WTC11 (cell line): ENCODE results near the gene TBC1D17.

Source experiments
- TF ChIP-seq, protein P1 (sequence below): fragments of 200-600 bp; IDR thresholded peaks from 2 replicates; pipeline ENCODE4 v1.8.0; 2022; ENCODE audit warnings: antibody characterized with exemption
- TF ChIP-seq, protein P2 (sequence below): sonication (generic); formaldehyde crosslinking; IDR thresholded peaks from 2 replicates; pipeline ENCODE4 v1.8.1; 2023; ENCODE audit warnings: mild to moderate bottlenecking, missing genetic modification reagents, borderline replicate concordance
- TF ChIP-seq, protein P3 (sequence below): sonication (generic); formaldehyde crosslinking; IDR thresholded peaks from 2 replicates; pipeline ENCODE4 v1.8.1; 2023; ENCODE audit warnings: mild to moderate bottlenecking, missing genetic modification reagents, moderate library complexity

GRCh38 chr19:49835562-49835961 is 41.9 kb upstream of the TBC1D17 start:
- TF ChIP-seq, protein P1, sequence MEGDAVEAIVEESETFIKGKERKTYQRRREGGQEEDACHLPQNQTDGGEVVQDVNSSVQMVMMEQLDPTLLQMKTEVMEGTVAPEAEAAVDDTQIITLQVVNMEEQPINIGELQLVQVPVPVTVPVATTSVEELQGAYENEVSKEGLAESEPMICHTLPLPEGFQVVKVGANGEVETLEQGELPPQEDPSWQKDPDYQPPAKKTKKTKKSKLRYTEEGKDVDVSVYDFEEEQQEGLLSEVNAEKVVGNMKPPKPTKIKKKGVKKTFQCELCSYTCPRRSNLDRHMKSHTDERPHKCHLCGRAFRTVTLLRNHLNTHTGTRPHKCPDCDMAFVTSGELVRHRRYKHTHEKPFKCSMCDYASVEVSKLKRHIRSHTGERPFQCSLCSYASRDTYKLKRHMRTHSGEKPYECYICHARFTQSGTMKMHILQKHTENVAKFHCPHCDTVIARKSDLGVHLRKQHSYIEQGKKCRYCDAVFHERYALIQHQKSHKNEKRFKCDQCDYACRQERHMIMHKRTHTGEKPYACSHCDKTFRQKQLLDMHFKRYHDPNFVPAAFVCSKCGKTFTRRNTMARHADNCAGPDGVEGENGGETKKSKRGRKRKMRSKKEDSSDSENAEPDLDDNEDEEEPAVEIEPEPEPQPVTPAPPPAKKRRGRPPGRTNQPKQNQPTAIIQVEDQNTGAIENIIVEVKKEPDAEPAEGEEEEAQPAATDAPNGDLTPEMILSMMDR = no peak
- TF ChIP-seq, protein P2, sequence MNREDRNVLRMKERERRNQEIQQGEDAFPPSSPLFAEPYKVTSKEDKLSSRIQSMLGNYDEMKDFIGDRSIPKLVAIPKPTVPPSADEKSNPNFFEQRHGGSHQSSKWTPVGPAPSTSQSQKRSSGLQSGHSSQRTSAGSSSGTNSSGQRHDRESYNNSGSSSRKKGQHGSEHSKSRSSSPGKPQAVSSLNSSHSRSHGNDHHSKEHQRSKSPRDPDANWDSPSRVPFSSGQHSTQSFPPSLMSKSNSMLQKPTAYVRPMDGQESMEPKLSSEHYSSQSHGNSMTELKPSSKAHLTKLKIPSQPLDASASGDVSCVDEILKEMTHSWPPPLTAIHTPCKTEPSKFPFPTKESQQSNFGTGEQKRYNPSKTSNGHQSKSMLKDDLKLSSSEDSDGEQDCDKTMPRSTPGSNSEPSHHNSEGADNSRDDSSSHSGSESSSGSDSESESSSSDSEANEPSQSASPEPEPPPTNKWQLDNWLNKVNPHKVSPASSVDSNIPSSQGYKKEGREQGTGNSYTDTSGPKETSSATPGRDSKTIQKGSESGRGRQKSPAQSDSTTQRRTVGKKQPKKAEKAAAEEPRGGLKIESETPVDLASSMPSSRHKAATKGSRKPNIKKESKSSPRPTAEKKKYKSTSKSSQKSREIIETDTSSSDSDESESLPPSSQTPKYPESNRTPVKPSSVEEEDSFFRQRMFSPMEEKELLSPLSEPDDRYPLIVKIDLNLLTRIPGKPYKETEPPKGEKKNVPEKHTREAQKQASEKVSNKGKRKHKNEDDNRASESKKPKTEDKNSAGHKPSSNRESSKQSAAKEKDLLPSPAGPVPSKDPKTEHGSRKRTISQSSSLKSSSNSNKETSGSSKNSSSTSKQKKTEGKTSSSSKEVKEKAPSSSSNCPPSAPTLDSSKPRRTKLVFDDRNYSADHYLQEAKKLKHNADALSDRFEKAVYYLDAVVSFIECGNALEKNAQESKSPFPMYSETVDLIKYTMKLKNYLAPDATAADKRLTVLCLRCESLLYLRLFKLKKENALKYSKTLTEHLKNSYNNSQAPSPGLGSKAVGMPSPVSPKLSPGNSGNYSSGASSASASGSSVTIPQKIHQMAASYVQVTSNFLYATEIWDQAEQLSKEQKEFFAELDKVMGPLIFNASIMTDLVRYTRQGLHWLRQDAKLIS = no peak
- TF ChIP-seq, protein P3, sequence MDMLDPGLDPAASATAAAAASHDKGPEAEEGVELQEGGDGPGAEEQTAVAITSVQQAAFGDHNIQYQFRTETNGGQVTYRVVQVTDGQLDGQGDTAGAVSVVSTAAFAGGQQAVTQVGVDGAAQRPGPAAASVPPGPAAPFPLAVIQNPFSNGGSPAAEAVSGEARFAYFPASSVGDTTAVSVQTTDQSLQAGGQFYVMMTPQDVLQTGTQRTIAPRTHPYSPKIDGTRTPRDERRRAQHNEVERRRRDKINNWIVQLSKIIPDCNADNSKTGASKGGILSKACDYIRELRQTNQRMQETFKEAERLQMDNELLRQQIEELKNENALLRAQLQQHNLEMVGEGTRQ (CRISPR knock-in tag) = no peak
